Measurements from ENCODE around the gene TNS3.

The TNS3 gene

GRCh38 chr7:47352394-47352968, 229.4 kb downstream of the TNS3 start:
- Histone ChIP-seq H4K20me1 (ENCODE audit: insufficient read depth) (peaks cover 13% of the 10 kb centered on the region), H3K4me1 (ENCODE audit: low read depth, poor library complexity, severe bottlenecking) (no peaks in the 10 kb centered on the region), H3K9ac (no peak overlapping the region), H3K4me2 (no peak overlapping the region), H3K27ac (no peak overlapping the region), H3K4me3 (IDR thresholded peaks at IDR 0.05; ENCODE audit: insufficient read depth, low read depth, low read length) (no peak overlapping the region), H3K79me2 (ENCODE audit: insufficient read depth, low read depth) (peaks cover 86% of the 10 kb centered on the region), H2AFZ (ENCODE audit: low read depth) (no peak overlapping the region), H3K27me3 (ENCODE audit: insufficient read depth, low read depth) (no peaks in the 10 kb centered on the region), H3K36me3 (ENCODE audit: insufficient read depth) (peaks cover 3% of the 10 kb centered on the region; the same call in 1 of the 2 replicates)
- TF ChIP-seq CTCF (conservative IDR thresholded peaks at IDR 0.05; ENCODE audit: low read depth, low read length), result no peak

GRCh38 chr7:47351233-47352154, 230.4 kb downstream of the TNS3 start:
- peaks cover 76% of the 10 kb centered on the region for H3K79me2 ChIP-seq (ENCODE audit: insufficient read depth, low read depth)
- no peaks in the 10 kb centered on the region for H3K27me3 ChIP-seq (ENCODE audit: insufficient read depth, low read depth)
- no peak overlapping the region for H3K4me3 ChIP-seq (IDR thresholded peaks at IDR 0.05; ENCODE audit: insufficient read depth, low read depth, low read length)
- no peak for TF ChIP-seq CTCF (conservative IDR thresholded peaks at IDR 0.05; ENCODE audit: low read depth, low read length)
- H3K4me2 ChIP-seq, result no peak overlapping the region
- H4K20me1 ChIP-seq (ENCODE audit: insufficient read depth), result peaks cover 12% of the 10 kb centered on the region
- no peaks in the 10 kb centered on the region for H3K4me1 ChIP-seq (ENCODE audit: low read depth, poor library complexity, severe bottlenecking)
- H3K27ac ChIP-seq, result no peak overlapping the region
- H2AFZ ChIP-seq (ENCODE audit: low read depth), result no peak overlapping the region
- no peak overlapping the region for H3K9ac ChIP-seq
- peaks cover 3% of the 10 kb centered on the region; the same call in 1 of the 2 replicates for H3K36me3 ChIP-seq (ENCODE audit: insufficient read depth)

- Histone ChIP-seq H3K79me2 (ENCODE audit: insufficient read depth, low read depth) (peaks cover 65% of the 10 kb centered on the region), H2AFZ (ENCODE audit: low read depth) (no peak overlapping the region), H3K4me3 (IDR thresholded peaks at IDR 0.05; ENCODE audit: insufficient read depth, low read depth, low read length) (no peak overlapping the region), H3K4me1 (ENCODE audit: low read depth, poor library complexity, severe bottlenecking) (no peaks in the 10 kb centered on the region), H3K27me3 (ENCODE audit: insufficient read depth, low read depth) (no peaks in the 10 kb centered on the region), H3K9ac (no peak overlapping the region), H3K4me2 (no peak overlapping the region), H3K36me3 (ENCODE audit: insufficient read depth) (peaks cover 5% of the 10 kb centered on the region; the same call in 1 of the 2 replicates), H4K20me1 (ENCODE audit: insufficient read depth) (peaks cover 9% of the 10 kb centered on the region), H3K27ac (no peak overlapping the region)
- TF ChIP-seq CTCF (conservative IDR thresholded peaks at IDR 0.05; ENCODE audit: low read depth, low read length), result no peak
Measured at GRCh38 chr7:47350425-47350824, 231.5 kb downstream of the TNS3 start.

GRCh38 chr7:47349401-47349800, 232.5 kb downstream of the TNS3 start:
- H3K4me2 ChIP-seq, result no peak overlapping the region
- H3K79me2 ChIP-seq (ENCODE audit: insufficient read depth, low read depth), result peaks cover 55% of the 10 kb centered on the region; the same call in 1 of the 2 replicates
- H3K9ac ChIP-seq, result no peak overlapping the region
- peaks cover 9% of the 10 kb centered on the region; the same call in 1 of the 2 replicates for H3K36me3 ChIP-seq (ENCODE audit: insufficient read depth)
- no peak overlapping the region for H2AFZ ChIP-seq (ENCODE audit: low read depth)
- no peaks in the 10 kb centered on the region for H3K27me3 ChIP-seq (ENCODE audit: insufficient read depth, low read depth)
- H3K4me1 ChIP-seq (ENCODE audit: low read depth, poor library complexity, severe bottlenecking), result no peaks in the 10 kb centered on the region
- no peak overlapping the region for H3K27ac ChIP-seq
- no peak for TF ChIP-seq CTCF (conservative IDR thresholded peaks at IDR 0.05; ENCODE audit: low read depth, low read length)
- no peak overlapping the region for H3K4me3 ChIP-seq (IDR thresholded peaks at IDR 0.05; ENCODE audit: insufficient read depth, low read depth, low read length)
- peaks cover 5% of the 10 kb centered on the region for H4K20me1 ChIP-seq (ENCODE audit: insufficient read depth)

Measured in KMS-11 (cell line).